ENCODE data around the gene BMP5. TPM values are rescaled to one million over a fixed set of nuclear protein-coding genes. Genes with fewer than 3 reads are reported as not detected.

Gene BMP5
- total and polyA plus RNA-seq, 2 of the 13 experiments (the other 11 are each of a cell fraction or from before 2014, with no cell fraction given) = not detected

GRCh38 chr6:55708711-55709110 lies 166.7 kb downstream of the BMP5 start:
- CTCF ChIA-PET (ENCODE audit: low intra/inter-chr PET ratio, low total read pairs) = no interaction called here
- in situ Hi-C loops (cut with HindIII; ENCODE audit: extremely low pct_ligation_motif_present, low pct_unique_long_range_greater_than_20kb) = no loop called here

GRCh38 chr6:55705451-55706440 lies 169.6 kb downstream of the BMP5 start:
- Histone ChIP-seq H2AFZ (ENCODE audit: low read length) (no peak overlapping the region), H3K9ac (ENCODE audit: insufficient read depth, low read depth, low read length) (no peak overlapping the region), H3K79me2 (ENCODE audit: insufficient read depth, low read length) (no peaks in the 10 kb centered on the region), H3K27ac (ENCODE audit: extremely low read length, insufficient read depth, low read length) (no peak overlapping the region), H3K27me3 (ENCODE audit: control insufficient read depth in 1 of 2, insufficient read depth in 2 of 2, low read length in 2 of 2) (no peaks in the 10 kb centered on the region), H3K4me1 (ENCODE audit: insufficient read depth, low read length) (no peaks in the 10 kb centered on the region), H4K20me1 (ENCODE audit: insufficient read depth, low read length) (no peaks in the 10 kb centered on the region), H3K36me3 (replicated peaks in 1 of 2; ENCODE audit: control insufficient read depth in 1 of 2, insufficient read depth in 2 of 2, low read length in 2 of 2) (no peaks in the 10 kb centered on the region), H3K9me3 (ENCODE audit: low read length) (no peaks in the 10 kb centered on the region), H3K4me2 (ENCODE audit: low read depth, low read length) (no peak overlapping the region), H3K4me3 (replicated peaks in 1 of 3; ENCODE audit: insufficient read depth in 1 of 3, low read depth in 2 of 3, low read length in 3 of 3) (no peak overlapping the region)
- intact Hi-C loops (cut with micrococcal nuclease; ENCODE audit: unreplicated experiment) = no loop called here
- TF ChIP-seq DDIT3 (CRISPR knock-in tag; IDR thresholded peaks at IDR 0.05) (no peak), SRSF9 (IDR thresholded peaks at IDR 0.05; ENCODE audit: borderline replicate concordance, insufficient read depth, low read depth, low read length, poor library complexity, severe bottlenecking) (no peak), HOXA9 (CRISPR knock-in tag; IDR thresholded peaks at IDR 0.05; ENCODE audit: borderline replicate concordance) (no peak), RNF219 (CRISPR knock-in tag; IDR thresholded peaks at IDR 0.05) (no peak), DMAP1 (CRISPR knock-in tag; IDR thresholded peaks at IDR 0.05) (no peak), ZKSCAN5 (CRISPR knock-in tag; IDR thresholded peaks at IDR 0.05) (no peak), CHD2 (IDR thresholded peaks at IDR 0.05; ENCODE audit: low read depth, low read length) (no peak), HOXA3 (CRISPR knock-in tag; IDR thresholded peaks at IDR 0.05) (no peak), ZNF746 (CRISPR knock-in tag; IDR thresholded peaks at IDR 0.05) (no peak), ZSCAN30 (CRISPR knock-in tag; IDR thresholded peaks at IDR 0.05) (no peak)
- POLR2A ChIA-PET = no interaction called here
- DNase-seq (ENCODE audit: low spot score) (no peak), FAIRE-seq (no peak), ATAC-seq (no peak)
- in situ Hi-C loops (cut with HindIII; ENCODE audit: extremely low pct_ligation_motif_present, low pct_unique_long_range_greater_than_20kb) = no loop called here
- CTCF ChIA-PET (ENCODE audit: low intra/inter-chr PET ratio, low total read pairs) = no interaction called here
- no TSS peak for BruUV-seq (replicated peaks)
- 2% methylated on average over 2 of the region's 2 CpGs for WGBS (ENCODE audit: low lambda C conversion rate)

More at GRCh38 chr6:55708711-55709110, 166.7 kb downstream of the BMP5 start:
- Histone ChIP-seq H3K4me1 (ENCODE audit: insufficient read depth, low read length) (peaks cover 7% of the 10 kb centered on the region; the same call in 1 of the 2 replicates), H4K20me1 (ENCODE audit: insufficient read depth, low read length) (no peaks in the 10 kb centered on the region), H3K9ac (ENCODE audit: insufficient read depth, low read depth, low read length) (no peak overlapping the region), H3K27ac (ENCODE audit: extremely low read length, insufficient read depth, low read length) (no peak overlapping the region), H3K4me2 (ENCODE audit: low read depth, low read length) (no peak overlapping the region), H3K36me3 (replicated peaks in 1 of 2; ENCODE audit: control insufficient read depth in 1 of 2, insufficient read depth in 2 of 2, low read length in 2 of 2) (no peaks in the 10 kb centered on the region), H2AFZ (ENCODE audit: low read length) (no peak overlapping the region), H3K79me2 (ENCODE audit: insufficient read depth, low read length) (no peaks in the 10 kb centered on the region), H3K9me3 (ENCODE audit: low read length) (no peaks in the 10 kb centered on the region), H3K4me3 (replicated peaks in 1 of 3; ENCODE audit: insufficient read depth in 1 of 3, low read depth in 2 of 3, low read length in 3 of 3) (no peak overlapping the region), H3K27me3 (ENCODE audit: control insufficient read depth in 1 of 2, insufficient read depth in 2 of 2, low read length in 2 of 2) (no peaks in the 10 kb centered on the region)
- POLR2A ChIA-PET = no interaction called here
- intact Hi-C loops (cut with micrococcal nuclease; ENCODE audit: unreplicated experiment) = no loop called here
- no peak for ATAC-seq
- 11% methylated on average over 1 of the region's 1 CpG for WGBS (ENCODE audit: low lambda C conversion rate)
- BruUV-seq (replicated peaks) = no TSS peak
- no peak for FAIRE-seq
- TF ChIP-seq ZNF580 (CRISPR knock-in tag; IDR thresholded peaks at IDR 0.05; ENCODE audit: borderline replicate concordance, low read depth) (no peak), ZNF709 (CRISPR knock-in tag; IDR thresholded peaks at IDR 0.05) (no peak)
- no peak for DNase-seq (ENCODE audit: low spot score)
